H1 (cell line): Measurements from ENCODE around the gene CC2D1A. TPM values are rescaled to one million over a fixed set of nuclear protein-coding genes. Genes with fewer than 3 reads are reported as not detected.

Experiments used
- CTCF ChIA-PET: fragments of 300-600 bp; sonication (Branson Sonifier 250); formaldehyde crosslinking; loops from one replicate; lab custom pipeline; 2021; ENCODE audit not compliant: partially characterized antibody; lab: Charles Lee
- POLR2A ChIA-PET: fragments of 300-600 bp; sonication (Branson Sonifier 250); formaldehyde crosslinking; loops from one replicate; lab custom pipeline; 2021; ENCODE audit warnings: inconsistent platforms; ENCODE audit not compliant: partially characterized antibody; lab: Charles Lee
- DNase-seq, 2 experiments: peaks; one replicate each; pipeline versions ENCODE4 v3.0.0 to v3.0.0-alpha.2; 2010 to 2022; ENCODE audit warnings: low spot score in 2 of 2, low read depth in 1 of 2, mixed read lengths in 1 of 2
- FAIRE-seq: peaks from 2 replicates; lab custom pipeline; 2011; peaks lifted over from hg19 to GRCh38; lab: Jason Lieb, UNC
- H2AFZ ChIP-seq: 2 replicates; pipeline ENCODE4 v1.8.1; 2012; ENCODE audit warnings: low read length, inconsistent platforms
- H2AK5ac ChIP-seq: 2 replicates; pipeline ENCODE4 v1.6.1; 2013; ENCODE audit warnings: low read depth, low read length
- H2BK120ac ChIP-seq: replicated peaks from 2 replicates; pipeline ENCODE3; 2013; ENCODE audit warnings: low read depth, low read length, inconsistent platforms
- H2BK12ac ChIP-seq: 2 replicates; pipeline ENCODE4 v1.6.1; 2013; ENCODE audit warnings: low read depth, low read length
- H2BK15ac ChIP-seq: 2 replicates; pipeline ENCODE4 v1.6.1; 2013; ENCODE audit warnings: low read length
- H2BK20ac ChIP-seq: 2 replicates; pipeline ENCODE4 v1.6.1; 2013; ENCODE audit warnings: low read length
- H2BK5ac ChIP-seq: 2 replicates; pipeline ENCODE4 v1.6.1; 2013; ENCODE audit warnings: low read depth, low read length
- H3K14ac ChIP-seq: 2 replicates; pipeline ENCODE4 v1.6.1; 2013; ENCODE audit warnings: inconsistent platforms; ENCODE audit not compliant: insufficient read length
- H3K18ac ChIP-seq: 2 replicates; pipeline ENCODE4 v1.6.1; 2013; ENCODE audit warnings: low read length; ENCODE audit errors: extremely low read depth
- H3K23ac ChIP-seq: 2 replicates; pipeline ENCODE4 v1.6.1; 2013; ENCODE audit warnings: inconsistent platforms; ENCODE audit not compliant: insufficient read length
- H3K23me2 ChIP-seq: 2 replicates; pipeline ENCODE4 v1.6.1; 2013; ENCODE audit warnings: low read depth, low read length
- H3K27ac ChIP-seq: 2 replicates; pipeline ENCODE4 v1.6.1; 2011; ENCODE audit warnings: low read depth, low read length, inconsistent platforms
- H3K27me3 ChIP-seq, 4 experiments: replicated peaks in 1 of 4; 1 replicate in 1 of 4; 2 replicates in 3 of 4; pipeline versions ENCODE4 v1.6.1 to v1.8.1; 2011 to 2013; ENCODE audit warnings: low read length in 3 of 4, mild to moderate bottlenecking in 3 of 4, inconsistent platforms in 2 of 4, mixed read lengths in 2 of 4, moderate library complexity in 1 of 4; ENCODE audit not compliant: control insufficient read depth in 3 of 4, insufficient read depth in 3 of 4; ENCODE audit errors: extremely low read depth in 1 of 4
- H3K36me3 ChIP-seq, 4 experiments: 2 replicates each; pipeline versions ENCODE4 v1.6.1 to v1.8.1; 2011 to 2013; ENCODE audit warnings: mild to moderate bottlenecking in 4 of 4, low read length in 3 of 4, moderate library complexity in 2 of 4, control low read depth in 1 of 4, inconsistent platforms in 1 of 4; ENCODE audit not compliant: insufficient read depth in 4 of 4, control insufficient read depth in 2 of 4
- H3K4ac ChIP-seq: replicated peaks from 2 replicates; pipeline ENCODE3; 2013; ENCODE audit warnings: low read length, low read depth, mixed read lengths, inconsistent platforms; ENCODE audit not compliant: insufficient read length
- H3K4me1 ChIP-seq, 4 experiments: replicated peaks in 1 of 4; 1 replicate in 1 of 4; 2 replicates in 3 of 4; pipeline versions ENCODE4 v1.6.1 to v1.8.1; 2011 to 2013; ENCODE audit warnings: low read length in 3 of 4, inconsistent platforms in 2 of 4, mixed read lengths in 1 of 4; ENCODE audit not compliant: insufficient read depth in 4 of 4, control insufficient read depth in 3 of 4
- H3K4me2 ChIP-seq, 2 experiments: 2 replicates each; pipeline versions ENCODE4 v1.6.1 to v1.8.1; 2011 to 2013; ENCODE audit warnings: low read depth in 2 of 2, low read length in 2 of 2, control low read depth in 1 of 2, inconsistent platforms in 1 of 2, mild to moderate bottlenecking in 1 of 2; ENCODE audit not compliant: insufficient read depth in 1 of 2
- H3K4me3 ChIP-seq, 4 experiments: fragments of 200-600, 300-600 bp in 1 of 4; sonication (generic), shearing (Covaris generic), sonication (Bioruptor Twin) in 1 of 4; 2 replicates each; pipeline versions ENCODE4 v1.5.1 to v1.8.1; 2011 to 2016; ENCODE audit warnings: low read length in 4 of 4, low read depth in 3 of 4, control low read depth in 2 of 4, inconsistent platforms in 2 of 4, mild to moderate bottlenecking in 2 of 4, mixed read lengths in 1 of 4, moderate library complexity in 1 of 4; ENCODE audit not compliant: insufficient read depth in 2 of 4; ENCODE audit errors: extremely low read depth in 1 of 4
- H3K56ac ChIP-seq: replicated peaks from 2 replicates; pipeline ENCODE3; 2013; ENCODE audit warnings: low read depth, mild to moderate bottlenecking, mixed read lengths, low read length, inconsistent platforms; ENCODE audit not compliant: insufficient read length
- H3K79me1 ChIP-seq: 2 replicates; pipeline ENCODE4 v1.6.1; 2013; ENCODE audit warnings: low read depth, low read length, control low read depth
- H3K79me2 ChIP-seq, 2 experiments: 2 replicates each; pipeline versions ENCODE4 v1.6.1 to v1.8.1; 2012 to 2013; ENCODE audit warnings: low read length in 2 of 2, mild to moderate bottlenecking in 2 of 2, inconsistent platforms in 1 of 2; ENCODE audit not compliant: insufficient read depth in 2 of 2, control insufficient read depth in 1 of 2
- H3K9ac ChIP-seq, 4 experiments: replicated peaks in 1 of 4; 1 replicate in 1 of 4; 2 replicates in 3 of 4; pipeline versions ENCODE4 v1.6.1 to v1.8.1; 2011 to 2013; ENCODE audit warnings: low read depth in 3 of 4, low read length in 3 of 4, control low read depth in 2 of 4, mild to moderate bottlenecking in 2 of 4, moderate library complexity in 2 of 4, inconsistent platforms in 1 of 4; ENCODE audit errors: extremely low read depth in 1 of 4
- H3K9me3 ChIP-seq, 2 experiments: 2 replicates each; pipeline versions ENCODE4 v1.6.1 to v1.8.1; 2012 to 2013; ENCODE audit warnings: mild to moderate bottlenecking in 2 of 2, moderate library complexity in 2 of 2, control low read depth in 1 of 2, inconsistent platforms in 1 of 2, low read depth in 1 of 2, low read length in 1 of 2, mixed read lengths in 1 of 2; ENCODE audit not compliant: insufficient read depth in 2 of 2
- H4K20me1 ChIP-seq, 2 experiments: replicated peaks in 1 of 2; 2 replicates each; pipeline versions ENCODE3 to v1.8.1; 2011 to 2013; ENCODE audit warnings: inconsistent platforms in 2 of 2, low read length in 2 of 2, mild to moderate bottlenecking in 1 of 2; ENCODE audit not compliant: insufficient read depth in 2 of 2, control insufficient read depth in 1 of 2
- H4K5ac ChIP-seq: 2 replicates; pipeline ENCODE4 v1.6.1; 2013; ENCODE audit warnings: low read length, low read depth, mixed read lengths, inconsistent platforms; ENCODE audit not compliant: insufficient read length
- H4K8ac ChIP-seq: 2 replicates; pipeline ENCODE4 v1.8.0; 2013; ENCODE audit warnings: mild to moderate bottlenecking, moderate library complexity, low read length, inconsistent platforms; ENCODE audit not compliant: insufficient read depth; ENCODE audit errors: extremely low read depth
- H4K91ac ChIP-seq: replicated peaks from 2 replicates; pipeline ENCODE3; 2013; ENCODE audit warnings: low read length, mixed read lengths, inconsistent platforms; ENCODE audit not compliant: insufficient read length
- CEBPB ChIP-seq: IDR thresholded peaks from 2 replicates; pipeline ENCODE4 v1.6.1; 2012; ENCODE audit warnings: low read depth, low read length
- JUN ChIP-seq: IDR thresholded peaks from 2 replicates; pipeline ENCODE4 v1.6.1; 2011; ENCODE audit warnings: low read depth, mild to moderate bottlenecking, improper control_type of control experiment, low read length
- RFX5 ChIP-seq: IDR thresholded peaks from 2 replicates; pipeline ENCODE4 v1.6.1; 2011; ENCODE audit warnings: low read depth, low read length, improper control_type of control experiment, borderline replicate concordance
- SP1 ChIP-seq: IDR thresholded peaks from 2 replicates; pipeline ENCODE4 v1.6.1; 2011; ENCODE audit warnings: low read depth, low read length
- YY1 ChIP-seq: IDR thresholded peaks from 2 replicates; pipeline ENCODE4 v1.6.1; 2011; ENCODE audit warnings: low read depth, mild to moderate bottlenecking, low read length
- WGBS, 2 experiments: shearing (Covaris generic) in 1 of 2; methylation state at CpG; one replicate each; pipeline versions ENCODE4 v1.1.6 to v1.1.7; 2013 to 2015; ENCODE audit warnings: low lambda C conversion rate in 2 of 2, mixed read lengths in 2 of 2, inconsistent platforms in 1 of 2, low coverage in 1 of 2, missing lambda C conversion rate in 1 of 2; ENCODE audit not compliant: insufficient replicate concordance in 2 of 2, insufficient coverage in 1 of 2, insufficient read length in 1 of 2; ENCODE audit errors: extremely low coverage in 1 of 2, missing lambda C conversion rate in 1 of 2; 5-methylcytosine and 5-hydroxymethylcytosine counted together
- polyA plus RNA-seq, 7 experiments: library from polyadenylated mRNA; depleted of rRNA in 3 of 7; stranded (reverse) in 5 of 7; unstranded in 2 of 7; fragments of >200 nt in 5 of 7; fragments of 200-250 nt in 2 of 7; gene quantifications; 1 replicate in 5 of 7; 2 replicates in 1 of 7; 4 replicates in 1 of 7; pipeline versions ENCODE4 v1.2.1 to v1.2.3, GENCODE V29; 2011 to 2013; ENCODE audit warnings: missing spikeins in 2 of 7, mixed read lengths in 2 of 7
- total RNA-seq: library from RNA; stranded (reverse); fragmentation: NEBNext Ultra II Directional; extraction: Animal tissue kit (Norgen Biotek cat#: 25700); gene quantifications from 2 replicates; pipeline ENCODE4 v1.2.1, GENCODE V29; 2021

CC2D1A gene
- total and polyA plus RNA-seq, 2 of the 8 experiments (the other 6 are each of a cell fraction or from before 2014, with no cell fraction given): 12.5 to 33.0 TPM

DNA sequence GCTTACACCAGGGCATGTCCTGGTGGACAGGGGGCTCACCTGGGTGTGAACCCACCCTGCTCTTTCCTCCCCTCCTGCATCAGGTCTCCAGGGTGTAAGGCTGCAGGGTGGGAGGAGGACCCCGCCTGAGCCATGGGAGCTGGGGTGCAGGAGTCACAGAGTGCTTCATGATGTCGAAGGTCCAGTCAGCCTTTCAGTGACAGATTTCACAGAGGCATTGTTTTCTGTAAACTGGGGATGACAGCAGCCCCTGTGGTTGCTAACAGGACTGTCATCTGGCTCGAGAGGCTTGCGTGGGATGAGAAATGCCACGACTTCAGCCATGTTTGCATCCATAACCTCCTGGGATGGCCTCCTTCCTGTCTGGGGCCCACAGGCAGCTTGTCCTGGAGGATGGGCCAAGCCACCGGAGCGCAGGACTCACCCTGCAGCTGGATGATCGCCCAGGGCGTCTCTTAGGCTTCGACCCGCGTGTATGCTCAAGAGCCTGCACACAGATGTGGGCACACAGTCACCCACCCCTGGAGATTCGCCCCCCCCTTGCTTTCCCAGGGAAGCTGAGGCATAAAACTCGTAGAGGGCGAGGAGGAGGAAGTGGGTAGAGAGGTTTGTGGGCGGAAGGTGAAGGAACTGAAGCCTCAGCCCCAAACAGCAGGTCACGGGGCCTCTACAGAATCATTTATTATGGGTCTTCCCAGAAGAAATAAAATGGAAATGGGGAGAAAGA, 24.1 kb upstream of the CC2D1A start:
- peak overlapping the region; percentile 72; the same call in 1 of the 2 replicates for H2BK15ac ChIP-seq
- no peak overlapping the region for H2AK5ac ChIP-seq
- peak overlapping the region; percentile 92 for H4K8ac ChIP-seq
- H3K9me3 ChIP-seq: no peaks in the 10 kb centered on the region
- no peak overlapping the region for H3K23ac ChIP-seq
- H3K4ac ChIP-seq: peak overlapping the region; percentile 96
- peak overlapping the region; percentile 62 for H4K5ac ChIP-seq
- H4K20me1 ChIP-seq: no peaks in the 10 kb centered on the region
- H3K23me2 ChIP-seq: no peaks in the 10 kb centered on the region
- DNase-seq: no peak
- WGBS, 2 experiments: 87% methylated on average over 16 of the region's 17 CpGs; no CpG with 5 or more reads in 1 of the 2 experiments
- H2BK12ac ChIP-seq: peak overlapping the region; percentile 97
- H3K27ac ChIP-seq: peak overlapping the region; percentile 42; the same call in 1 of the 2 replicates
- H2BK20ac ChIP-seq: peak overlapping the region; percentile 95
- H3K4me2 ChIP-seq: peak overlapping the region in 1 of 2 experiments; percentile 32; a peak in 1 of 4 replicates
- no peaks in the 10 kb centered on the region for H3K79me1 ChIP-seq
- H3K27me3 ChIP-seq: peaks cover 0 to 8% (median 3%) of the 10 kb centered on the region in 4 experiments; a peak in 4 of 7 replicates
- H4K91ac ChIP-seq: peak overlapping the region; percentile 97
- H3K18ac ChIP-seq: peak overlapping the region; percentile 93
- no peak overlapping the region for H3K14ac ChIP-seq
- H3K4me3 ChIP-seq: peak overlapping the region in 1 of 4 experiments; percentile 5; a peak in 1 of 8 replicates
- peak overlapping the region in 1 of 4 experiments; percentile 20; a peak in 1 of 7 replicates for H3K9ac ChIP-seq
- peak overlapping the region; percentile 36 for H3K56ac ChIP-seq
- peak overlapping the region; percentile 68; the same call in 1 of the 2 replicates for H2BK5ac ChIP-seq
- no peak overlapping the region for H2AFZ ChIP-seq
- peak overlapping the region; percentile 98 for H2BK120ac ChIP-seq
- peaks cover 6 to 23% (median 16%) of the 10 kb centered on the region in 4 experiments for H3K4me1 ChIP-seq
- no peaks in the 10 kb centered on the region for H3K79me2 ChIP-seq
- ChIA-PET CTCF (interaction anchor here (0.6 to 8.7 kb wide), 34 partner anchors 9 to 255 kb away, joined by 3 to 76 read pairs (median 4); partner anchors contain the start of genes ASF1B, BRME1, CC2D1A and DCAF15), POLR2A (interaction anchor here (0.9 to 3.3 kb wide), 14 partner anchors 13 to 191 kb away, joined by 3 to 13 read pairs (median 6); partner anchors contain the start of genes BRME1, C19orf53, CC2D1A and DCAF15)
- TF ChIP-seq JUN: no peak
- no peak for TF ChIP-seq SP1
- TF ChIP-seq CEBPB: no peak
- TF ChIP-seq RFX5: no peak
- TF ChIP-seq YY1: 0 out of 2 replicates have a peak, but pooled peaks have one; percentile 35
- FAIRE-seq: no peak
- H3K36me3 ChIP-seq: no peaks in the 10 kb centered on the region
